Measurements from ENCODE around the gene SMIM45.

SMIM45 gene

DNA sequence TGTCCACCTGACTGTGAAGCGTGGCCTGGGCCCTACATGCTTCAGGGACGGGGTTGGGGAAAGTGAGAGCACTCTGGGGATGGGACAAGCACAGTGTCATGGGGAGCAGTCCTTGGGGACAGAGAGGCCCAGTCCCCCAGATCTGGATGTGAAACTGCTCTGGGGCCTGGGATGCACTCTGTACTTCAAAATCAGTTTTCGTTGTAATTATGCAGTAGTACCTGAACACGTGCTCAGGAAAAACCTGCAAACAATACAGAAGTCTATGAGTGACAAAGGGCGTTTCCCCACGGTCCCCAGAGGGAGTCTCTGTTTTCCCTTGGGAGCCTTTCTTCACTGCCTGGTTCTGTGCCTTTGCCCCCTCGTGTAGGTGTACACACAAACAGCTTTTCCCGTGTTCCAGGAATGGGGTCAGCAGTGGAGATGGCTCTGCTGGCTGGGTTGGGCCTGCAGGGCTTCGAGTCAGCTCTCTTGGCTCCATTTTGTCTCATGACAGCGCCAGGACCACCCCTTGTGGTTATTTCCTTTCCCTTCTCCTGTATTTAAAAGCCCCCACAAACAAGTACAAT is 20.2 kb upstream of the SMIM45 start:
- TF ChIP-seq, protein P1, sequence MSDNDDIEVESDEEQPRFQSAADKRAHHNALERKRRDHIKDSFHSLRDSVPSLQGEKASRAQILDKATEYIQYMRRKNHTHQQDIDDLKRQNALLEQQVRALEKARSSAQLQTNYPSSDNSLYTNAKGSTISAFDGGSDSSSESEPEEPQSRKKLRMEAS (IDR thresholded peaks at IDR 0.05) = no peak
- TF ChIP-seq, protein P2, sequence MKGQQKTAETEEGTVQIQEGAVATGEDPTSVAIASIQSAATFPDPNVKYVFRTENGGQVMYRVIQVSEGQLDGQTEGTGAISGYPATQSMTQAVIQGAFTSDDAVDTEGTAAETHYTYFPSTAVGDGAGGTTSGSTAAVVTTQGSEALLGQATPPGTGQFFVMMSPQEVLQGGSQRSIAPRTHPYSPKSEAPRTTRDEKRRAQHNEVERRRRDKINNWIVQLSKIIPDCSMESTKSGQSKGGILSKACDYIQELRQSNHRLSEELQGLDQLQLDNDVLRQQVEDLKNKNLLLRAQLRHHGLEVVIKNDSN (IDR thresholded peaks at IDR 0.05) = no peak
- no peak for TF ChIP-seq TEAD4 (IDR thresholded peaks at IDR 0.05)
- no peak for TF ChIP-seq EP300 (IDR thresholded peaks at IDR 0.05; ENCODE audit: borderline replicate concordance)
- no peak for TF ChIP-seq CREB1 (IDR thresholded peaks at IDR 0.05; ENCODE audit: low read depth)
- no peak for TF ChIP-seq CEBPB (IDR thresholded peaks at IDR 0.05)
- TF ChIP-seq, protein P3, sequence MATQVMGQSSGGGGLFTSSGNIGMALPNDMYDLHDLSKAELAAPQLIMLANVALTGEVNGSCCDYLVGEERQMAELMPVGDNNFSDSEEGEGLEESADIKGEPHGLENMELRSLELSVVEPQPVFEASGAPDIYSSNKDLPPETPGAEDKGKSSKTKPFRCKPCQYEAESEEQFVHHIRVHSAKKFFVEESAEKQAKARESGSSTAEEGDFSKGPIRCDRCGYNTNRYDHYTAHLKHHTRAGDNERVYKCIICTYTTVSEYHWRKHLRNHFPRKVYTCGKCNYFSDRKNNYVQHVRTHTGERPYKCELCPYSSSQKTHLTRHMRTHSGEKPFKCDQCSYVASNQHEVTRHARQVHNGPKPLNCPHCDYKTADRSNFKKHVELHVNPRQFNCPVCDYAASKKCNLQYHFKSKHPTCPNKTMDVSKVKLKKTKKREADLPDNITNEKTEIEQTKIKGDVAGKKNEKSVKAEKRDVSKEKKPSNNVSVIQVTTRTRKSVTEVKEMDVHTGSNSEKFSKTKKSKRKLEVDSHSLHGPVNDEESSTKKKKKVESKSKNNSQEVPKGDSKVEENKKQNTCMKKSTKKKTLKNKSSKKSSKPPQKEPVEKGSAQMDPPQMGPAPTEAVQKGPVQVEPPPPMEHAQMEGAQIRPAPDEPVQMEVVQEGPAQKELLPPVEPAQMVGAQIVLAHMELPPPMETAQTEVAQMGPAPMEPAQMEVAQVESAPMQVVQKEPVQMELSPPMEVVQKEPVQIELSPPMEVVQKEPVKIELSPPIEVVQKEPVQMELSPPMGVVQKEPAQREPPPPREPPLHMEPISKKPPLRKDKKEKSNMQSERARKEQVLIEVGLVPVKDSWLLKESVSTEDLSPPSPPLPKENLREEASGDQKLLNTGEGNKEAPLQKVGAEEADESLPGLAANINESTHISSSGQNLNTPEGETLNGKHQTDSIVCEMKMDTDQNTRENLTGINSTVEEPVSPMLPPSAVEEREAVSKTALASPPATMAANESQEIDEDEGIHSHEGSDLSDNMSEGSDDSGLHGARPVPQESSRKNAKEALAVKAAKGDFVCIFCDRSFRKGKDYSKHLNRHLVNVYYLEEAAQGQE (IDR thresholded peaks at IDR 0.05; ENCODE audit: low read depth) = no peak
- no peak for TF ChIP-seq FOXM1 (IDR thresholded peaks at IDR 0.05; ENCODE audit: borderline replicate concordance, low read depth)
- TF ChIP-seq NFIC (IDR thresholded peaks at IDR 0.05) = no peak
- TF ChIP-seq TCF12 (IDR thresholded peaks at IDR 0.05; ENCODE audit: low read depth) = no peak
- TF ChIP-seq ZBTB7A (IDR thresholded peaks at IDR 0.05; ENCODE audit: low read depth) = no peak
- no peak for TF ChIP-seq YY1 (IDR thresholded peaks at IDR 0.05; ENCODE audit: low read depth)
- TF ChIP-seq RAD21 (IDR thresholded peaks at IDR 0.05; ENCODE audit: low read depth) = no peak
- no peak for TF ChIP-seq TAF1 (IDR thresholded peaks at IDR 0.05; ENCODE audit: low read depth)
- no peak for TF ChIP-seq EGR1 (IDR thresholded peaks at IDR 0.05)

DNA sequence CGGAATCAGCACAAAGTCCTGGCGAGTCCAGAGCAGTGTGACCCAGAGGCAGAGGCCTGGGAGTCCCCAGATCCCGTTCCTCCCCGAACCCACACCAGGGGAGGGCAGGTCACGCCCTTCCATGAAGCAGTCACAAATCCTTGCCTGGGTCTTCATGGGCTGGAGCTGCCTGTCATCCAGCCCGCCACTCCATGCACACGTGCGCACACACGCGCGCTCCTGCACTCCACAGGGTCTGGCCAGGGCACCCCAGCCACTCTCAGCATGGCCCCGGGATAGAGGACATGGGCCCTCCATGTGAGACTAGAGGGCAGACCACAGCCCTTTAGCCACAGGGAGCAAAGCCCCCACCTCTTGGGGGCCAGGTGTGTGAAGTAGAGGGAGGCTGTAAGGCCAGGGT is 19.6 kb upstream of the SMIM45 start:
- no peak for TF ChIP-seq CREB1 (IDR thresholded peaks at IDR 0.05; ENCODE audit: low read depth)
- no peak for TF ChIP-seq EGR1 (IDR thresholded peaks at IDR 0.05)
- TF ChIP-seq TCF12 (IDR thresholded peaks at IDR 0.05; ENCODE audit: low read depth) = no peak
- no peak for TF ChIP-seq RAD21 (IDR thresholded peaks at IDR 0.05; ENCODE audit: low read depth)
- TF ChIP-seq NFIC (IDR thresholded peaks at IDR 0.05) = no peak
- TF ChIP-seq EP300 (IDR thresholded peaks at IDR 0.05; ENCODE audit: borderline replicate concordance) = no peak
- no peak for TF ChIP-seq ZBTB7A (IDR thresholded peaks at IDR 0.05; ENCODE audit: low read depth)
- TF ChIP-seq FOXM1 (IDR thresholded peaks at IDR 0.05; ENCODE audit: borderline replicate concordance, low read depth) = no peak
- TF ChIP-seq, protein P3 (IDR thresholded peaks at IDR 0.05; ENCODE audit: low read depth) = no peak
- TF ChIP-seq CEBPB (IDR thresholded peaks at IDR 0.05) = no peak
- no peak for TF ChIP-seq YY1 (IDR thresholded peaks at IDR 0.05; ENCODE audit: low read depth)
- no peak for TF ChIP-seq TEAD4 (IDR thresholded peaks at IDR 0.05)
- TF ChIP-seq, protein P2 (IDR thresholded peaks at IDR 0.05) = no peak
- TF ChIP-seq, protein P1 (IDR thresholded peaks at IDR 0.05) = no peak
- TF ChIP-seq TAF1 (IDR thresholded peaks at IDR 0.05; ENCODE audit: low read depth) = no peak

DNA sequence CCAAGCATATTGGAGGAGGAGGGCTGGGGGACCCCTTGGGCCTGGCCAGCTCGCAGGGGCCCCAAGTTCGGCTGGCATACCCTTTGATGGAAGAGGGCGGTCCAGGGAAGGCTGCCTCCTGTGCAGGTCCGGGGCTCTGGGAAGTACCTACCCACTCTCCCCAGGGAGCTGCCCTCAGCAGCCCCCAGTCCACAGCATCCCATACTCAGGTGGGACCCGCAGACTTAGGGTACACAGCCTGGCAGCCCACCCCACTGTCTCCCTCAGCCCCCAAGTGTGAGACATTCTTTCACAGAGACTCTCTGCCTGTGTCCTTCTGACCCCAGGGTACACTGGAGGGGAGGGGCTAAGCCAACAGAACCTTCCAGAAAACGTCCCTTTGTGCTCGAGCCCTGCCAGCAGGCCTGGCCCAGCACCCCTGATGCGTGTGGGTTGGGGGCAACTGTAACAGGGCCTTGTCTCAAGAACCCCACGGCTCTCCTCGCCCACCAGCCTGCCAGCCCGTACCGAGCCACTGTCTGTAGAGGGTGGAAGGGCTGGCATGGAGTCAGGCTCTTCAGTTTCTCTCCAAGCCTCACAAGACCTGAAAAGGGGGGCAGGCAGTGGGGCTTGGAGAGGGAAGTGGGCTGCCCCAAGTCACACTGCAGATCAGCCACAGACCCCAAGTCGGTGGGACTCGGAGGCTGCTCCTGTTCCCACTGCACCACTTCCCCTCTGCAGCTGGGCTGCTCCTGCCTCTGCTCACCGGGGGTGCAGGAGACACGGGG is 18.4 kb upstream of the SMIM45 start:
- TF ChIP-seq TAF1 (IDR thresholded peaks at IDR 0.05; ENCODE audit: low read depth) = no peak
- no peak for TF ChIP-seq CREB1 (IDR thresholded peaks at IDR 0.05; ENCODE audit: low read depth)
- TF ChIP-seq FOXM1 (IDR thresholded peaks at IDR 0.05; ENCODE audit: borderline replicate concordance, low read depth) = no peak
- TF ChIP-seq EGR1 (IDR thresholded peaks at IDR 0.05) = no peak
- TF ChIP-seq, protein P2 (IDR thresholded peaks at IDR 0.05) = no peak
- TF ChIP-seq ZBTB7A (IDR thresholded peaks at IDR 0.05; ENCODE audit: low read depth) = no peak
- TF ChIP-seq TCF12 (IDR thresholded peaks at IDR 0.05; ENCODE audit: low read depth) = no peak
- TF ChIP-seq YY1 (IDR thresholded peaks at IDR 0.05; ENCODE audit: low read depth) = no peak
- TF ChIP-seq EP300 (IDR thresholded peaks at IDR 0.05; ENCODE audit: borderline replicate concordance) = no peak
- no peak for TF ChIP-seq TEAD4 (IDR thresholded peaks at IDR 0.05)
- TF ChIP-seq RAD21 (IDR thresholded peaks at IDR 0.05; ENCODE audit: low read depth) = no peak
- TF ChIP-seq, protein P1 (IDR thresholded peaks at IDR 0.05) = no peak
- TF ChIP-seq NFIC (IDR thresholded peaks at IDR 0.05) = no peak

DNA sequence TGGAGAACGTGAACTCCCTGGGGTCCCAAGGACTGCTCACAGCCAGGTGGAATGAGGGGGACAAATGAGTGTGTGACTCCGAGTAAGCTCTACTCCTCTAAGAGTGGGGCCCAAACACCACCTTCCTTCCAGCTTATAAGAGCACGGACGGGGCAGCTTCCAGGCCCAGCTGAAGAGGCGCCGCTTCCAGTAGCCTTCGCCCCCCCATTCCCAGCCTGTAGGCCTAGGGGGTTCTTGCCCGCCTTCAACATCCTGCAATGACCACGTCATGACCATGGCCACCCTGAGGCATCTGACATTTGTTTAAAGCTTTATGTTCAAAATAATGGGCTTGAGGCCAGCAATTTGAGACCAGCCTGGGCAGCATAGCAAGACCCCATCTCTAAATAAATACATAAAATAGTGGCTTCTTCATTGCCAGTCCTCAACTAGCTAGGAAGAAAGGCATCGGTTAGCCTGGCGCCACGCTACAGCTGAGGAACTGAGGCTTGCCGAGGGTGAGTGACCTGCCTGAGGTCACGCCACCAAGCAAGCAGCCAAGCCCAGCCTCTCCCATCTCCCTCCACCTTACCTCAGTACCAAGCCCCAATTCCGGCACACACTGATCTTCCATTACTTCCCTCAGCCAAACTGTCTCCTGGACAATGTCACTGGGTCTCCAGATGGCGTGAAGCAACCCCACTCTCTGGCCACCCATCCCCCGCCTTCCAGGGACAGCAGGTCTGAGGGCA is 17.5 kb upstream of the SMIM45 start:
- TF ChIP-seq FOXM1 (IDR thresholded peaks at IDR 0.05; ENCODE audit: borderline replicate concordance, low read depth) (no peak), CREB1 (IDR thresholded peaks at IDR 0.05; ENCODE audit: low read depth) (no peak), TEAD4 (IDR thresholded peaks at IDR 0.05) (no peak), EGR1 (IDR thresholded peaks at IDR 0.05) (no peak), RAD21 (IDR thresholded peaks at IDR 0.05; ENCODE audit: low read depth) (no peak), CEBPB (IDR thresholded peaks at IDR 0.05) (no peak), ZBTB7A (IDR thresholded peaks at IDR 0.05; ENCODE audit: low read depth) (no peak), EP300 (IDR thresholded peaks at IDR 0.05; ENCODE audit: borderline replicate concordance) (no peak), NFIC (IDR thresholded peaks at IDR 0.05) (no peak), YY1 (IDR thresholded peaks at IDR 0.05; ENCODE audit: low read depth) (no peak)
- TF ChIP-seq, protein P3 (IDR thresholded peaks at IDR 0.05; ENCODE audit: low read depth) = no peak
- TF ChIP-seq, protein P1 (IDR thresholded peaks at IDR 0.05) = no peak
